HL-60 (cell line): ENCODE measurements around the gene TMEM63A.
"Not testable (repeated sequence)": the region's sequence is repeated elsewhere in the genome, so short reads cannot be mapped to it uniquely, and the experiment has no call there.

Experiments
- DNase-seq, 2 experiments: peaks; one replicate each; pipeline ENCODE4 v3.0.0-alpha.2; 2010 to 2020; ENCODE audit warnings: low read depth in 1 of 2, low spot score in 1 of 2
- H3K27ac ChIP-seq: fragments of 250-450 bp; sonication (Bioruptor Pico); replicated peaks from 2 replicates; pipeline ENCODE4 v1.5.1; 2020; ENCODE audit warnings: mild to moderate bottlenecking, moderate library complexity
- H3K27me3 ChIP-seq: fragments of 250-450 bp; sonication (Bioruptor Pico); 2 replicates; pipeline ENCODE4 v1.5.1; 2021; ENCODE audit warnings: mild to moderate bottlenecking, moderate library complexity; ENCODE audit not compliant: insufficient read depth, poor library complexity, severe bottlenecking
- H3K4me3 ChIP-seq: replicated peaks from 2 replicates; pipeline ENCODE4 v1.5.1; 2011; ENCODE audit warnings: mild to moderate bottlenecking, control low read depth, low read length; ENCODE audit not compliant: insufficient read depth
- GABPA ChIP-seq: IDR thresholded peaks from 2 replicates; pipeline ENCODE4 v1.6.1; 2012; ENCODE audit warnings: low read depth
- POLR2AphosphoS5 ChIP-seq: IDR thresholded peaks from 2 replicates; pipeline ENCODE4 v1.6.1; 2012; ENCODE audit warnings: low read depth
- REST ChIP-seq: IDR thresholded peaks from 2 replicates; pipeline ENCODE4 v1.6.1; 2012; ENCODE audit warnings: low read depth; ENCODE audit not compliant: insufficient replicate concordance
- SPI1 ChIP-seq: IDR thresholded peaks from 2 replicates; pipeline ENCODE4 v1.6.1; 2012; ENCODE audit warnings: low read depth, mild to moderate bottlenecking, borderline replicate concordance
- TF ChIP-seq, protein P1 (sequence below): IDR thresholded peaks from one replicate; pipeline ENCODE4 v1.5.1; 2011; ENCODE audit warnings: low read length, control low read depth, inconsistent platforms; ENCODE audit not compliant: insufficient read depth

The TMEM63A gene

DNA sequence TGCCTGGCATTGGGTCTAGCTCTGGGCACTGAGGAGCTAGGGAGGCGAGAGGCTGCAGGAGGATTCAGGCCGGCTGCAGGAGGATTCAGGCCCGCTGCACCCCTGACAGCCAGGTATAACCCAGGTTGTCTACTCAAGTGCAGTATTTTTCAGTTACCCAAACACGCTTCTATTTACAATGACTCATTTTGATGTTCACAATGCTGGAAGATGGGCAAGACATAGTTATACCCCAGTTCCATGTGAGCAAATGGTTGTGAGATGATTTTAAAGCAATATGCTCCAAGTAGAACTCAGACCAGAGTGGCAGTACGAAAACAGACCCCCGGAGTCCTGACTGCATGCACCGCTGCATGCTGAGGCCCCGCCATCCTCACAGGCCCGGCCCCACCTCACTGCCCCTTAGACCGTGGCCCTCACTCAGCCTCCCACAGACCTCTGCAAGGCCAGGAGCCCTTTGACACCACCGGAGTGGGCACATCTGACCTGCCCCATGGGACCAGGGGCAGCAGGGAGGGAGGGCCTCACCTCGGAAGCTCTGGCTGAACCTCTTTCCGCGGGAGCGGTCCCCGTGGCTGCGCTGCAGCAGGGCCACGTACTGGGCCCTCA, 6.2 kb upstream of the TMEM63A start:
- H3K27me3 ChIP-seq: no peaks in the 10 kb centered on the region
- TF ChIP-seq REST (no peak), SPI1 (no peak), POLR2AphosphoS5 (no peak), GABPA (no peak)
- TF ChIP-seq, protein P1, sequence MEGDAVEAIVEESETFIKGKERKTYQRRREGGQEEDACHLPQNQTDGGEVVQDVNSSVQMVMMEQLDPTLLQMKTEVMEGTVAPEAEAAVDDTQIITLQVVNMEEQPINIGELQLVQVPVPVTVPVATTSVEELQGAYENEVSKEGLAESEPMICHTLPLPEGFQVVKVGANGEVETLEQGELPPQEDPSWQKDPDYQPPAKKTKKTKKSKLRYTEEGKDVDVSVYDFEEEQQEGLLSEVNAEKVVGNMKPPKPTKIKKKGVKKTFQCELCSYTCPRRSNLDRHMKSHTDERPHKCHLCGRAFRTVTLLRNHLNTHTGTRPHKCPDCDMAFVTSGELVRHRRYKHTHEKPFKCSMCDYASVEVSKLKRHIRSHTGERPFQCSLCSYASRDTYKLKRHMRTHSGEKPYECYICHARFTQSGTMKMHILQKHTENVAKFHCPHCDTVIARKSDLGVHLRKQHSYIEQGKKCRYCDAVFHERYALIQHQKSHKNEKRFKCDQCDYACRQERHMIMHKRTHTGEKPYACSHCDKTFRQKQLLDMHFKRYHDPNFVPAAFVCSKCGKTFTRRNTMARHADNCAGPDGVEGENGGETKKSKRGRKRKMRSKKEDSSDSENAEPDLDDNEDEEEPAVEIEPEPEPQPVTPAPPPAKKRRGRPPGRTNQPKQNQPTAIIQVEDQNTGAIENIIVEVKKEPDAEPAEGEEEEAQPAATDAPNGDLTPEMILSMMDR: no peak
- no peak for DNase-seq
- no peak overlapping the region for H3K4me3 ChIP-seq
- H3K27ac ChIP-seq: no peak overlapping the region

- not testable (repeated sequence) for H3K27me3 ChIP-seq, DNase-seq, H3K4me3 ChIP-seq, H3K27ac ChIP-seq
These were observed 5.5 kb upstream of the TMEM63A start for GRCh38 chr1:225887554-225888288.

- no peaks in the 10 kb centered on the region for H3K27me3 ChIP-seq
- no peak overlapping the region for H3K27ac ChIP-seq
- no peak for DNase-seq
- no peak overlapping the region for H3K4me3 ChIP-seq
- TF ChIP-seq, protein P1: no peak
- TF ChIP-seq GABPA: no peak
- no peak for TF ChIP-seq POLR2AphosphoS5
- no peak for TF ChIP-seq SPI1
- TF ChIP-seq REST: no peak
These were observed 4.8 kb upstream of the TMEM63A start for GRCh38 chr1:225887030-225887314.

DNA sequence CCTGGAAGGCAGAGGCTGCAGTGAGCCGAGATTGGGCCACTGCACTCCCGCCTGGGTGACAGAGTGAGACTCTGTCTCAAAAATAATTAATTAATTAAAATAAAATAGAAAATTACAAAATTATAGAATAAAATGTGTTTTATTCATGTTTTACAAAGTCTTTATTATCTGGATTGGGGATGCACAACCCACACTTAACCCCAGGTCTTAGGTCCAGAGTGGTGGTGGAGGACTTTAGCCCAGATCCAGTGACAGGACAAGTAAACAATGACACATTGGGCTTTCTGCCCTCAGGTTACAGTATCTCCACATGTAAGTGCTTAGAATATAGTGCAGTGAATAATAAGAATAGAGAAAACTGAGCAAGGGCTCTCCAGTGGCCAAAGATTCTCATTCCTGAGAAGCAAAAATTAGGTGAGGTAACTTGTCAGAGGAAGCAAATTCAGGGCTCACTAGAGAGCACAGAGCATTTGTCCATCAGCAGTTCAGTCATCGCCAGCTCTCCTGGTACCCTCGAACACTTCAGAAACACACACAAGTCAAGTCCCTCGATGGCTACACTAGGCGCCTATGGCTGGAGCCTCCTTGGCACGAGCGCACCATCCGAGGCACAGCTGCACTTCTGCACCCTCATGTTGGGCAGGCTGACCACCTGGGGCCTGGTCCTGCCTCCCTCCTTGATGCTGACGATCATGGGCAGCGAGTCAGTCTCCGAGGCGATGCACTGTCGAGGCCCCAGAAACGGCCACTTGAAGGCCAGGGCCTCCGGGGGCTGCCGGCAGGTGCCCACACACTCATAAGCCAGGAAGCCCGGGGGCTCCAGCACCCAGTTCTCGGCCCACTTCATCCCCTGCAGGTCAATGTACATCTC, 4.2 kb upstream of the TMEM63A start:
- DNase-seq: no peak
- Histone ChIP-seq H3K4me3 (no peak overlapping the region), H3K27me3 (no peaks in the 10 kb centered on the region), H3K27ac (no peak overlapping the region)
- no peak for TF ChIP-seq POLR2AphosphoS5
- TF ChIP-seq, protein P1: no peak
- no peak for TF ChIP-seq REST
- TF ChIP-seq GABPA: no peak
- TF ChIP-seq SPI1: no peak
